22Rv1 (cell line): Measurements from ENCODE around the gene CAPN7.

ENCODE experiments used
- H3K27ac ChIP-seq: fragments of 450-650 bp; 2 replicates; pipeline ENCODE4 v1.5.1; 2017
- CTCF ChIP-seq: fragments of 450-650 bp; IDR thresholded peaks from 2 replicates; pipeline ENCODE4 v1.5.1; 2017; ENCODE audit warnings: mild to moderate bottlenecking
- ZFX ChIP-seq: fragments of 450-650 bp; IDR thresholded peaks from 2 replicates; pipeline ENCODE4 v1.6.1; 2017; ENCODE audit warnings: antibody characterized with exemption, borderline replicate concordance

The CAPN7 gene

GRCh38 chr3:15223685-15224572 is 17.9 kb downstream of the CAPN7 start:
- TF ChIP-seq ZFX (no peak), CTCF (no peak)
- no peak overlapping the region for H3K27ac ChIP-seq

- no peak overlapping the region for H3K27ac ChIP-seq
- TF ChIP-seq CTCF: no peak
- no peak for TF ChIP-seq ZFX
Measured at GRCh38 chr3:15228147-15228546, 22.1 kb downstream of the CAPN7 start.

- TF ChIP-seq CTCF (no peak), ZFX (no peak)
- H3K27ac ChIP-seq: no peak overlapping the region
Measured at GRCh38 chr3:15229262-15229661, 23.2 kb downstream of the CAPN7 start.

DNA sequence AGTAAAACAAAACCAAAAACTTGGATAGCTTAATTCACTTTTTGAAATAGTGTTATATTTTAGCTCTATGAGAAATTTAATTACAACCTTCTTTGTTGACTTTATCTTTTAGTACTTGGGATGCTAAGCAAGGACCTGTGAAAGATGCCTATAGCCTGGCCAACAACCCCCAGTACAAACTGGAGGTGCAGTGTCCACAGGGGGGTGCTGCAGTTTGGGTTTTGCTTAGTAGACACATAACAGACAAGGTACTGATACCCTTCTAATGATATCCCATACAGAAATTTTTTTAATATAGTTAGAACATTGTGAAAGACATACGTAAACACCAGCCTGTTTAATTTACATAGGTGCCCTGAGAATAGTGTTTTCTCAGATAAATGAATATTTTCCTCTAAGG is 35.3 kb downstream of the CAPN7 start:
- no peak overlapping the region for H3K27ac ChIP-seq
- TF ChIP-seq CTCF: no peak
- TF ChIP-seq ZFX: no peak

DNA sequence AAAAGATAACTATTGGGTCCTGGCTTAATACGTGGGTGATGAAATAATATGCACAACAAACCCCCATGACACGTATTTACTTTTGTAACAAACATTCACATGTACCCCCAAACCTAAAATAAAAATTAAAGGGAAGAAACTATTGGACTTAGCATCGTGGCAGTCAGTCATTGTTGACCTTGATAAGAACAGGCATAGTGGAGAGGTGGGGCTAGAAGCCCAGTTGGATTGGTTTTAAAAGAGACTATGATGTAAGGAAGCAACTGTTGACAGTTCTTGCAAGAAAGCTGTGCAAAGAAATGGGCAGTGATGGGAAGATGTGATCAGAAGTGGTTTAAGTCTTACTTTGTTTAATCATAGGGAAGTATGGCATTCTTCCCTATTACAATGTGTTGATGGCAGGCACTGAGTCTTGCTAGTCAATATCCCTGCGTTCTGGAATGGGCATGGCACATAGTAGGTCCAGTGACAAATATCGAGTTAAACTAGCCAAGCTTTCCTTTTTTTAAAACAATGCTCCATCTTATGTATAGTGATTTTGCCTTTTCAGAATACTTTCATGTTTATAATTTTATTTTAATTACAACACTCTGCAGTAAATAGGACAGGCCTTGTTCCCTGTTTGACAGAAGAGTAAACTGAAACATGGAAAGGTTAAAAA is 37.9 kb downstream of the CAPN7 start:
- TF ChIP-seq ZFX: no peak
- no peak for TF ChIP-seq CTCF

DNA sequence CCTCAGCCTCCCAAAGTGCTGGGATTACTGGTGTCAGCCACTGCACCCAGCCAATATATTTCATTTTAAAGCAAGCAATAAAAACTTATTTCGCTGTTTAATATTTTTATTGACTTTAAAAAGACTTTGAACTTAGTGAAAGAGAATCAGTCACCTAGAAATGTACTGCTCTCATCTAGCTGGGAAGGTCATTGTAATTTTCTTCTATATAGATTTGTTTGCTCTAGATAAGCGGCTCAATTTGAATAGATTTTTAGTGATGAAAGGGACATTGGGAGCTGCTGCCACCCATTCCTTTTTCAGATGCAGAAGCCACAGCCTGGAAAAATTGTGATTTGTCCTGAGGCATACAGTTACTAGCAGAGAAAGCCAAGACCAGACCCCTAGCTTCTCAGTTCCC is 40.1 kb downstream of the CAPN7 start:
- no peak overlapping the region for H3K27ac ChIP-seq
- TF ChIP-seq CTCF (no peak), ZFX (no peak)

More for the DNA sequence above, 37.9 kb downstream of the CAPN7 start:
- H3K27ac ChIP-seq: no peak overlapping the region
